SK-N-SH (cell line): ENCODE results near the gene GLDC. TPM values are rescaled to one million over a fixed set of nuclear protein-coding genes. Genes with fewer than 3 reads are reported as not detected.

Experiments
- CTCF ChIA-PET: fragments of 300-600, 350-600 bp; formaldehyde crosslinking; extraction: SDS; loops from one replicate; lab custom pipeline; 2021; lab: Yijun Ruan, JAX
- POLR2A ChIA-PET: fragments of 350-600 bp; sonication (Branson Sonifier 250); formaldehyde crosslinking; extraction: SDS; loops from one replicate; lab custom pipeline; 2020; ENCODE audit warnings: antibody characterized with exemption, inconsistent platforms; lab: Yijun Ruan, JAX
- DNase-seq: peaks from one replicate; pipeline ENCODE4 v3.0.0; 2012
- H2AFZ ChIP-seq: fragments of 200-600 bp; sonication (generic); 2 replicates; pipeline ENCODE4 v1.8.1; 2016; ENCODE audit warnings: antibody characterized with exemption, mild to moderate bottlenecking, low read depth
- H3F3A ChIP-seq: fragments of 200-600 bp; sonication (generic); replicated peaks from 2 replicates; pipeline ENCODE3; 2016; ENCODE audit warnings: antibody characterized with exemption, mild to moderate bottlenecking; ENCODE audit not compliant: insufficient read depth
- H3K27ac ChIP-seq, 2 experiments: fragments of 200-500 bp in 1 of 2; fragments of 200-600 bp in 1 of 2; sonication (Bioruptor generic) in 1 of 2; sonication (generic), shearing (Covaris generic) in 1 of 2; 2 replicates each; pipeline versions ENCODE4 v1.5.1 to v1.6.1; 2014 to 2016; ENCODE audit warnings: low read depth in 2 of 2, inconsistent platforms in 1 of 2, low read length in 1 of 2, mild to moderate bottlenecking in 1 of 2, mixed read lengths in 1 of 2
- H3K27me3 ChIP-seq: fragments of 200-600 bp; sonication (generic), shearing (Covaris generic); 2 replicates; pipeline ENCODE4 v1.6.1; 2016; ENCODE audit warnings: mixed run types; ENCODE audit not compliant: insufficient read depth
- H3K36me3 ChIP-seq, 2 experiments: fragments of 200-500 bp in 1 of 2; fragments of 200-600 bp in 1 of 2; sonication (Bioruptor generic) in 1 of 2; sonication (generic) in 1 of 2; replicated peaks in 1 of 2; 2 replicates each; pipeline versions ENCODE3 to v1.5.1; 2014 to 2016; ENCODE audit warnings: low read length in 1 of 2, mild to moderate bottlenecking in 1 of 2; ENCODE audit not compliant: insufficient read depth in 2 of 2, control insufficient read depth in 1 of 2
- H3K4me1 ChIP-seq, 2 experiments: fragments of 200-500 bp in 1 of 2; fragments of 200-600 bp in 1 of 2; sonication (Bioruptor generic) in 1 of 2; sonication (generic), shearing (Covaris generic) in 1 of 2; 2 replicates each; pipeline versions ENCODE4 v1.5.1 to v1.6.1; 2014 to 2016; ENCODE audit warnings: low read depth in 1 of 2, low read length in 1 of 2, mixed run types in 1 of 2; ENCODE audit not compliant: insufficient read depth in 2 of 2, control insufficient read depth in 1 of 2
- H3K4me2 ChIP-seq: fragments of 200-600 bp; sonication (generic), shearing (Covaris generic); 2 replicates; pipeline ENCODE4 v1.6.1; 2017; ENCODE audit warnings: mixed run types
- H3K4me3 ChIP-seq, 2 experiments: fragments of 200-500 bp in 1 of 2; fragments of 200-600 bp in 1 of 2; sonication (Bioruptor generic) in 1 of 2; sonication (generic), shearing (Covaris generic) in 1 of 2; 2 replicates each; pipeline versions ENCODE4 v1.5.1 to v1.8.1; 2014 to 2016; ENCODE audit warnings: low read depth in 2 of 2, inconsistent platforms in 1 of 2, low read length in 1 of 2, mild to moderate bottlenecking in 1 of 2, mixed read lengths in 1 of 2, moderate library complexity in 1 of 2
- H3K79me2 ChIP-seq: fragments of 200-600 bp; sonication (generic); 2 replicates; pipeline ENCODE4 v1.8.1; 2017; ENCODE audit warnings: mild to moderate bottlenecking; ENCODE audit not compliant: insufficient read depth
- H3K9ac ChIP-seq: fragments of 200-600 bp; sonication (generic); 2 replicates; pipeline ENCODE4 v1.6.1; 2017; ENCODE audit warnings: mixed run types
- H3K9me2 ChIP-seq: fragments of 200-600 bp; sonication (generic); 2 replicates; pipeline ENCODE4 v1.6.1; 2017; ENCODE audit warnings: mixed run types
- H3K9me3 ChIP-seq: fragments of 200-600 bp; sonication (generic); 2 replicates; pipeline ENCODE4 v1.6.1; 2017; ENCODE audit warnings: mixed run types, mild to moderate bottlenecking, moderate library complexity
- H4K20me1 ChIP-seq: fragments of 200-600 bp; sonication (generic); 2 replicates; pipeline ENCODE4 v1.6.1; 2017; ENCODE audit warnings: mild to moderate bottlenecking, mixed run types; ENCODE audit not compliant: insufficient read depth
- CTCF ChIP-seq: fragments of 200-600 bp; sonication (generic); IDR thresholded peaks from 2 replicates; pipeline ENCODE4 v1.6.1; 2017; ENCODE audit warnings: antibody characterized with exemption, mild to moderate bottlenecking, moderate library complexity
- FOXJ3 ChIP-seq: sonication (generic); formaldehyde crosslinking; IDR thresholded peaks from 2 replicates; pipeline ENCODE4 v1.5.1; 2020; ENCODE audit warnings: mild to moderate bottlenecking, missing genetic modification reagents
- FOXM1 ChIP-seq: IDR thresholded peaks from 2 replicates; pipeline ENCODE4 v1.4.0; 2012; ENCODE audit warnings: low read depth, mild to moderate bottlenecking
- GABPA ChIP-seq: IDR thresholded peaks from 2 replicates; pipeline ENCODE4 v1.4.0; 2012; ENCODE audit warnings: low read depth, mild to moderate bottlenecking
- JUND ChIP-seq: IDR thresholded peaks from 2 replicates; pipeline ENCODE4 v1.4.0; 2012
- MEF2A ChIP-seq: IDR thresholded peaks from 2 replicates; pipeline ENCODE4 v1.4.0; 2012; ENCODE audit warnings: low read depth, borderline replicate concordance
- MXI1 ChIP-seq: IDR thresholded peaks from 2 replicates; pipeline ENCODE4 v1.6.1; 2012; ENCODE audit warnings: mild to moderate bottlenecking, low read depth, low read length, improper control_type of control experiment
- NRF1 ChIP-seq: IDR thresholded peaks from 2 replicates; pipeline ENCODE4 v1.6.1; 2012; ENCODE audit warnings: low read depth, mild to moderate bottlenecking, low read length
- PBX3 ChIP-seq: IDR thresholded peaks from 2 replicates; pipeline ENCODE4; 2012
- RCOR1 ChIP-seq: fragments of 150-350 bp; IDR thresholded peaks from 2 replicates; pipeline ENCODE4 v1.6.1; 2017; ENCODE audit warnings: antibody characterized with exemption, low read length
- REST ChIP-seq: IDR thresholded peaks from 2 replicates; pipeline ENCODE4 v1.6.1; 2012; ENCODE audit warnings: mild to moderate bottlenecking, low read depth, low read length, moderate library complexity
- RFX5 ChIP-seq: IDR thresholded peaks from 2 replicates; pipeline ENCODE4 v1.6.1; 2012; ENCODE audit warnings: mild to moderate bottlenecking, improper control_type of control experiment, low read length
- TEAD4 ChIP-seq: IDR thresholded peaks from 2 replicates; pipeline ENCODE4 v1.4.0; 2012; ENCODE audit warnings: mild to moderate bottlenecking, borderline replicate concordance; ENCODE audit not compliant: insufficient read depth
- USF1 ChIP-seq: IDR thresholded peaks from 2 replicates; pipeline ENCODE4 v1.4.0; 2012; ENCODE audit warnings: low read depth, borderline replicate concordance
- ZBTB33 ChIP-seq: IDR thresholded peaks from 2 replicates; pipeline ENCODE4 v1.4.0; 2012; ENCODE audit warnings: low read depth, borderline replicate concordance
- WGBS: methylation state at CpG from one replicate; pipeline ENCODE4 v1.1.6; 2017; ENCODE audit warnings: low lambda C conversion rate; 5-methylcytosine and 5-hydroxymethylcytosine counted together
- polyA plus RNA-seq, 3 experiments: library from polyadenylated mRNA; depleted of rRNA; stranded (reverse); fragments of >200 nt; gene quantifications; 2 replicates each; pipeline ENCODE4 v1.2.3, GENCODE V29; 2012

Gene GLDC
- polyA plus RNA-seq, 1 of the 3 experiments (the other 2 are of a cell fraction) = 4.1 TPM

- H3K79me2 ChIP-seq = no peaks in the 10 kb centered on the region
- H3K27ac ChIP-seq = no peak overlapping the region
- 83% methylated on average over 9 of the region's 9 CpGs for WGBS
- no peaks in the 10 kb centered on the region for H3K9me2 ChIP-seq
- H3K4me3 ChIP-seq = no peak overlapping the region
- H3K4me2 ChIP-seq = no peak overlapping the region
- no peak overlapping the region for H2AFZ ChIP-seq
- no peak overlapping the region for H3K9ac ChIP-seq
- no peaks in the 10 kb centered on the region for H3K4me1 ChIP-seq
- no peak for DNase-seq
- no peaks in the 10 kb centered on the region for H4K20me1 ChIP-seq
- H3F3A ChIP-seq = no peaks in the 10 kb centered on the region
- no peak for TF ChIP-seq PBX3
- no peak for TF ChIP-seq RCOR1
- no peak for TF ChIP-seq NRF1
- no peak for TF ChIP-seq JUND
- no peak for TF ChIP-seq MXI1
- no peak for TF ChIP-seq FOXJ3
- TF ChIP-seq USF1 = no peak
- H3K9me3 ChIP-seq = no peaks in the 10 kb centered on the region
- no peaks in the 10 kb centered on the region for H3K27me3 ChIP-seq
- no peaks in the 10 kb centered on the region for H3K36me3 ChIP-seq
- CTCF ChIA-PET = interaction anchor here (1.2 to 1.7 kb wide), 3 partner anchors 23 to 32 kb away, joined by 3 to 4 read pairs (median 3); no protein-coding TSS in a partner anchor
- POLR2A ChIA-PET = no interaction called here
These were observed 28.5 kb downstream of the GLDC start for GRCh38 chr9:6616951-6617602.

DNA sequence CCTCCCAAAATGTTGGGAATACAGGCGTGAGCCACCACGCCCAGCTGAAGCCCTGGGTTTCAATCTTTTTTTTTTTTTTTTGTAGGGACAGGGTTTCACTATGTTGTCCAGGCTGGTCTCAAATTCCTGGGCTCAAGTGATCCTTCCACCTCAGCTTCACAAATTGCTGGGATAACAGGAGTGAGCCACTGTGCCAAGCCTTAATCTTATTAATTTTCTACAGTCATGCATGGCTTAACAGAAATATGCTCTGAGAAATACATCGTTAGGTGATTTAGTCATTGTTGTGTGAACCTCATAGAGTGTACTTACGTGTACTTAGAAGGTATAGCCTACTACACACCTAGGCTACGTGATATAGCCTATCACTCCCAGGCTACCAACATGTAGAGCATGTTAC, 31.0 kb downstream of the GLDC start:
- H2AFZ ChIP-seq = no peak overlapping the region
- H3K27me3 ChIP-seq = no peaks in the 10 kb centered on the region
- no peak overlapping the region for H3K4me2 ChIP-seq
- H3K36me3 ChIP-seq = no peaks in the 10 kb centered on the region
- DNase-seq = no peak
- no peaks in the 10 kb centered on the region for H3F3A ChIP-seq
- ChIA-PET CTCF (no interaction called here), POLR2A (no interaction called here)
- no peaks in the 10 kb centered on the region for H3K4me1 ChIP-seq
- 94% methylated on average over 5 of the region's 5 CpGs for WGBS
- H4K20me1 ChIP-seq = no peaks in the 10 kb centered on the region
- TF ChIP-seq FOXM1 (no peak), ZBTB33 (no peak), MEF2A (no peak), TEAD4 (no peak), GABPA (no peak), CTCF (no peak), REST (no peak), RFX5 (no peak)
- H3K9ac ChIP-seq = no peak overlapping the region
- no peak overlapping the region for H3K4me3 ChIP-seq
- no peak overlapping the region for H3K27ac ChIP-seq
- no peaks in the 10 kb centered on the region for H3K9me3 ChIP-seq
- H3K9me2 ChIP-seq = no peaks in the 10 kb centered on the region
- no peaks in the 10 kb centered on the region for H3K79me2 ChIP-seq
